Measurements from ENCODE around the gene PRRT1. TPM values are rescaled to one million over a fixed set of nuclear protein-coding genes. Genes with fewer than 3 reads are reported as not detected.

PRRT1 gene
- total RNA-seq, 1 experiment from 2014 or later: 1.9 TPM

DNA sequence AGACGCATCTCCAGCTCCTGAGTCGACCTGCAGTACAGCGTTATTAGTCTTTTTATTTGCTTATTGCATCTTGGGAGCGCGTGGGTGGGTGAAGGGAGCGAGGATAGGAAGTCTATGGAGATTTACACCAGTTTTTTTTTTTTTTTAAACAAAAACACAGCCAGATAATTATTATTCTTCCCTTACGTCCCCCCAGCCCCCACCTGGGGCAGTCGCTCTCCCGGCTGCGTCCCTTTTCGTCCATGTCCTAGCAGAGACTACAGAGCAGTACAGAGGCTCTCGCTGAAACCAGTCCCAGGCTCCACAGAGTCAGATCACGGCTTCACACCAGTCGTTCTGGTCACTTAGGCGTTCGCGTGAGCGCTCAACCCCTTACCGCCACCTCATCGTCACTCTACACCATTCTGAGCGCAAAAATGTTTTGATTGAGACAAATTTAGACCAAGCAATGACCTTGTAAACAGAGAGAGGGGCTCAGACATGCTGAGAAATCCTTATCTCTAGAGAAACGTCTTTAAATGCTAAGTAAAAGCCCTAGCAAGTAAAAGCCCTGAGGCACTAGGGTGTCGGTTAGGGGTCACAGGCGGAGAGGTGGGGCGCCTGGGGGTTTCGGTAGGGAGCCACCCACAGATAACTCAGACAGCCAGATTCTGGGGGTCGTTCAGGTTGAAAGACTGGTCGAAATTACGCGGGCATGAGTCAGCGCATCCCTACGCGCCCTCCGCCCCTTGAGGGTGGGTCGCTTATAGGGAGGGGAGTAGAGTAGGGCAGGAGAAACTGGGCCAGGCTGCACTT is 1.2 kb upstream of the PRRT1 start:
- H3K9me3 Mint-ChIP-seq: no peaks in the 10 kb centered on the region
- Histone ChIP-seq H2AFZ (ENCODE audit: low read length) (no peak overlapping the region), H4K91ac (ENCODE audit: insufficient read length, low read depth, low read length) (no peak overlapping the region), H2BK15ac (ENCODE audit: low read depth, low read length) (no peak overlapping the region), H4K5ac (ENCODE audit: insufficient read length, low read depth, low read length) (no peak overlapping the region), H2BK20ac (ENCODE audit: low read depth, low read length, poor library complexity, severe bottlenecking) (no peak overlapping the region), H3K23me2 (ENCODE audit: insufficient read length, low read depth, low read length, poor library complexity, severe bottlenecking) (peaks cover 41% of the 10 kb centered on the region), H3K4me2 (ENCODE audit: insufficient read depth, insufficient read length, low read length) (peak overlapping the region; percentile 81), H3K56ac (ENCODE audit: insufficient read length, low read depth, low read length) (no peak overlapping the region), H4K8ac (replicated peaks; ENCODE audit: insufficient read length, low read depth, low read length) (no peak overlapping the region), H3K9ac (ENCODE audit: extremely low read depth, insufficient read length, low read length) (peak overlapping the region; percentile 60), H2BK5ac (ENCODE audit: insufficient read length, low read length) (no peak overlapping the region), H3K14ac (ENCODE audit: insufficient read depth, low read length) (peak overlapping the region; percentile 2; the same call in 1 of the 2 replicates), H2AK5ac (ENCODE audit: insufficient read length, low read length) (no peak overlapping the region), H3K79me1 (ENCODE audit: insufficient read depth, low read depth, low read length, poor library complexity, severe bottlenecking) (no peaks in the 10 kb centered on the region), H2BK120ac (ENCODE audit: low read depth, low read length, poor library complexity, severe bottlenecking) (no peak overlapping the region), H3K9me3 (ENCODE audit: control insufficient read depth, low read depth, low read length) (no peaks in the 10 kb centered on the region), H3K27ac (ENCODE audit: insufficient read length, low read depth, low read length) (no peak overlapping the region), H3K27me3 (ENCODE audit: insufficient read depth, low read length) (no peaks in the 10 kb centered on the region; the same call in 1 of the 2 replicates), H3K79me2 (ENCODE audit: insufficient read depth, low read length) (no peaks in the 10 kb centered on the region; the same call in 1 of the 2 replicates), H4K20me1 (ENCODE audit: control insufficient read depth, insufficient read depth, insufficient read length) (no peaks in the 10 kb centered on the region), H3K23ac (ENCODE audit: insufficient read length, low read depth, low read length) (no peak overlapping the region), H3K4ac (ENCODE audit: low read depth, low read length) (no peak overlapping the region), H2BK12ac (ENCODE audit: insufficient read length, low read depth, low read length) (no peak overlapping the region), H3K4me1 (ENCODE audit: insufficient read depth, low read length) (peaks cover 2% of the 10 kb centered on the region; the same call in 1 of the 2 replicates), H3T11ph (ENCODE audit: low read length) (no peak overlapping the region), H3K18ac (ENCODE audit: insufficient read length, low read depth, low read length) (no peak overlapping the region)
- H3K27ac Mint-ChIP-seq: peak overlapping the region in 2 of 3 experiments; percentile 99; a peak in 6 of 7 replicates
- DNase-seq: peak; percentile 78
- H3K27me3 Mint-ChIP-seq (ENCODE audit: low read depth): peaks cover 4% of the 10 kb centered on the region
- WGBS (ENCODE audit: extremely low coverage, insufficient read length, low lambda C conversion rate): no CpG with 5 or more reads among the region's 35 CpGs
- peaks cover 19 to 26% (median 23%) of the 10 kb centered on the region in 3 experiments for H3K36me3 Mint-ChIP-seq (ENCODE audit: insufficient read depth in 1 of 3, low read depth in 3 of 3)
- peaks cover 35 to 51% of the 10 kb centered on the region in 2 experiments for H3K4me1 Mint-ChIP-seq
- TF ChIP-seq, protein P1, sequence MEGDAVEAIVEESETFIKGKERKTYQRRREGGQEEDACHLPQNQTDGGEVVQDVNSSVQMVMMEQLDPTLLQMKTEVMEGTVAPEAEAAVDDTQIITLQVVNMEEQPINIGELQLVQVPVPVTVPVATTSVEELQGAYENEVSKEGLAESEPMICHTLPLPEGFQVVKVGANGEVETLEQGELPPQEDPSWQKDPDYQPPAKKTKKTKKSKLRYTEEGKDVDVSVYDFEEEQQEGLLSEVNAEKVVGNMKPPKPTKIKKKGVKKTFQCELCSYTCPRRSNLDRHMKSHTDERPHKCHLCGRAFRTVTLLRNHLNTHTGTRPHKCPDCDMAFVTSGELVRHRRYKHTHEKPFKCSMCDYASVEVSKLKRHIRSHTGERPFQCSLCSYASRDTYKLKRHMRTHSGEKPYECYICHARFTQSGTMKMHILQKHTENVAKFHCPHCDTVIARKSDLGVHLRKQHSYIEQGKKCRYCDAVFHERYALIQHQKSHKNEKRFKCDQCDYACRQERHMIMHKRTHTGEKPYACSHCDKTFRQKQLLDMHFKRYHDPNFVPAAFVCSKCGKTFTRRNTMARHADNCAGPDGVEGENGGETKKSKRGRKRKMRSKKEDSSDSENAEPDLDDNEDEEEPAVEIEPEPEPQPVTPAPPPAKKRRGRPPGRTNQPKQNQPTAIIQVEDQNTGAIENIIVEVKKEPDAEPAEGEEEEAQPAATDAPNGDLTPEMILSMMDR (conservative IDR thresholded peaks at IDR 0.05): no peak
- H3K4me3 Mint-ChIP-seq: peak overlapping the region; percentile 97 to 98

All from H9 (cell line).